ENCODE data around the gene GABARAP.

Gene GABARAP

DNA sequence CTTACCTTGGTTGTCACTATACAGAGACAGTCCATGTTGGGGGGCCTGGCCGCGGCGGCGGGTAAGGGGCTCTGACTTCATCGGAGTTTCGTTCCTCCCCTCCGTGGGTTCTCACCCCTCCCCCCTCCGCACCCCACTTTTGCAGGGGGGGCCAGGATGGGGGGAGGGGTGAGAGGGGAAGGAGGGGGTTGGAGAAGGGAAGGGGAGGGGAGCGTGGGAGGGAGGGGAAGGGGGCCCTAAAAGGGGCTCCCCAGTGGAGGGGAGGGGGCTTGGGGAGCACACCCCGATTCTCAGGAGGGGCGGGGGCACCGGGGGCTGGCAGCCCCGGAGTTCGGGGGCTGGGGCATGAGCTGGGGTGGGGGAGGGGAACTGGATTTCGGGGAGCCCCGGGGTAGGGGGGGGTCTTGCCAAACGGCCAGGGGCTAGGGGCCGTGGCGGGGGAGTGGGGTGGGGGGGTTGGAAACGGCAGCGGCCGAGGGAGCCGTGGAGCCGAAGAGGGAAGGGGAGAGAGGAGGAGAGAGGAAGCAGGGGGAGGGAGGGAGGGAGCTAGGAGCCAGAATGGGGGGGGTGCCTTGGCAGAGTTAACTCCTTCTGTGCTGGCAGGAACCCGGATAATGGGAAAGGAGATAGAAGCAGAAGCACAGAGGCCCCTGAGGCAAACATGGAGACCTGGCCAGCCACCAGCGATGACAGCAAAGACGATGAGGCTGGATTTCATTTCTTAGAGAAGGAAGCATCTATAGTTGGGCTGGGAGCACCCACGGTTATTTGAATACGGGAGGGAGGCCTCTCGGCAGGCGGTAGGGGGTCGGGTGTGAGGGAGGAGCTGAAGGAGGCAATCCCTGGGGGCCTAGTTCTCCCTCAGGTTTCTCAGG is 24.9 kb downstream of the GABARAP start:
- ChIA-PET POLR2A (ENCODE audit: low non-redundant PET) (no interaction called here), CTCF (no interaction called here)
- peak overlapping the region; percentile 99 for H3K27ac ChIP-seq
- TF ChIP-seq, protein P1, sequence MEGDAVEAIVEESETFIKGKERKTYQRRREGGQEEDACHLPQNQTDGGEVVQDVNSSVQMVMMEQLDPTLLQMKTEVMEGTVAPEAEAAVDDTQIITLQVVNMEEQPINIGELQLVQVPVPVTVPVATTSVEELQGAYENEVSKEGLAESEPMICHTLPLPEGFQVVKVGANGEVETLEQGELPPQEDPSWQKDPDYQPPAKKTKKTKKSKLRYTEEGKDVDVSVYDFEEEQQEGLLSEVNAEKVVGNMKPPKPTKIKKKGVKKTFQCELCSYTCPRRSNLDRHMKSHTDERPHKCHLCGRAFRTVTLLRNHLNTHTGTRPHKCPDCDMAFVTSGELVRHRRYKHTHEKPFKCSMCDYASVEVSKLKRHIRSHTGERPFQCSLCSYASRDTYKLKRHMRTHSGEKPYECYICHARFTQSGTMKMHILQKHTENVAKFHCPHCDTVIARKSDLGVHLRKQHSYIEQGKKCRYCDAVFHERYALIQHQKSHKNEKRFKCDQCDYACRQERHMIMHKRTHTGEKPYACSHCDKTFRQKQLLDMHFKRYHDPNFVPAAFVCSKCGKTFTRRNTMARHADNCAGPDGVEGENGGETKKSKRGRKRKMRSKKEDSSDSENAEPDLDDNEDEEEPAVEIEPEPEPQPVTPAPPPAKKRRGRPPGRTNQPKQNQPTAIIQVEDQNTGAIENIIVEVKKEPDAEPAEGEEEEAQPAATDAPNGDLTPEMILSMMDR (conservative IDR thresholded peaks at IDR 0.05; ENCODE audit: low read depth), result no peak
- no peak for DNase-seq (ENCODE audit: low spot score)

DNA sequence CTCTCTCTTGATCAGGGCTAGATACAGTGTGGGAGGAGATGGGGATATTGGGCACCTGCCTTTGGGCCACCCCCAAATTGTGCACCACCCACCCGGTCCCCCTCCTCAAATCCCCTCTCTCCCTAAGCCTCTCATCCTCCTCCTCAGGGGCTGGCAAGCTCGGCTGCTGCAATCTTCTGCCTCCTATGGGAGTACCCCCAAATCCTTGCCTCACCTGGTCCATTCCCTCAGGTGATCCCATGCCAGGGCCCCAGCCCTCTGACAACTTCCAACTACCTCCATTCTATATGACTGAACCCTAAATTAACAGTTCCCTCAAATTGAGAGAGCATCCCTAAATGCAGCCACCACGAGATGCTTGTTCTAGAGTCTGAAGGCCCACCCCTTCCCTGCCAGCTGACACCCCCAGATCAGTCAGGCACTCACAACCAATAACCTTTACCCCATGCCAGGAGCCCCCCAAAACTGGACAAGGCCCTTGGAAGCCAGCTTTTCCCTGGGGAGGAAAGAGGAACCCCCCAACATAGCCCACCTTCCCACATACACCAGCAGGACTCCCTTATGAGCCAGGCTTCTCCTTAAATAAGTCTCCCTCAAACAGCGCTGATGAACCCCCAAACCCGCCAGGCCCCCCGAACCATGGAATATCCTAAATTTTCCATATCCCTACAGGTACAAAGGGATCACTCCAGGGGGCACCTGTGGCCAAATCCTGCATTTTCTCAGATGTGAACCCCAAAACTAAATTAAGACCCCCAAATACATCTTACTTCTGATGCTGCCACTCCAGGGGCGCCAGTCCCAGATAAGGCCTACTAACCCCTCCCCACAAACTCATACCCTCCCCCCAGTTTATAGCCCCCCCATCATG is 25.8 kb downstream of the GABARAP start:
- TF ChIP-seq, protein P1 (conservative IDR thresholded peaks at IDR 0.05; ENCODE audit: low read depth), result no peak
- ChIA-PET POLR2A (ENCODE audit: low non-redundant PET) (no interaction called here), CTCF (interaction anchor here (0.6 to 1.4 kb wide), 2 partner anchors 8 to 171 kb away, joined by 3 to 4 read pairs; no protein-coding TSS in a partner anchor)
- DNase-seq (ENCODE audit: low spot score), result no peak
- peak overlapping the region; percentile 99 for H3K27ac ChIP-seq

DNA sequence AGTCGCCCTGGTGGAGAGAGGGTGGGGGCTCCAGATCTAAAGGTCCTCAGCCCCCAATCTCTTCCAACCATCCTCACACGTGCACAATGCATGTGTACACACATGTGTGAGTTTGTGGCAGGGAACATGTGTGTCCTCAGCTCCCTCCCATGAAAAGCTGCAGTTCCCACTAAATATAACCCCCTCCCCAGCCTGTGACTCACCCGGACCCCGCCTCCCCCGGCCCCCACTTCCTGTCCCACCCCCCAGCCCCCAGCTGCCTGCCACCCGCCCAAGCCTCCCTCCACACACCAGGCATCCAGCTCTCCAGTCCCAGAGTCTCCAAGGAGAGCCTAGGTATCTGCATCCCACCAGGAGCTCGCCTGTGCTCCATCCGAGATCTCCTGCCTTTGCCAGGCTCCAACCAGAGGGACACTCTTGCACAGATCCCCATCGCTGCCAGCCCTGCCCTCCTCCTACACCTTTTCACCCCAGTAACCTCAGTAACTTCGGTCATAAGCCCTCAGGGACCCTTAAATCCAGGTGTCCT is 26.5 kb downstream of the GABARAP start:
- ChIA-PET POLR2A (ENCODE audit: low non-redundant PET) (no interaction called here), CTCF (interaction anchor here (1.4 kb wide), 1 partner anchor 170 kb away, joined by 4 read pairs; no protein-coding TSS in a partner anchor)
- DNase-seq (ENCODE audit: low spot score), result no peak
- H3K27ac ChIP-seq, result peak overlapping the region; percentile 99
- TF ChIP-seq, protein P1 (conservative IDR thresholded peaks at IDR 0.05; ENCODE audit: low read depth), result no peak

DNA sequence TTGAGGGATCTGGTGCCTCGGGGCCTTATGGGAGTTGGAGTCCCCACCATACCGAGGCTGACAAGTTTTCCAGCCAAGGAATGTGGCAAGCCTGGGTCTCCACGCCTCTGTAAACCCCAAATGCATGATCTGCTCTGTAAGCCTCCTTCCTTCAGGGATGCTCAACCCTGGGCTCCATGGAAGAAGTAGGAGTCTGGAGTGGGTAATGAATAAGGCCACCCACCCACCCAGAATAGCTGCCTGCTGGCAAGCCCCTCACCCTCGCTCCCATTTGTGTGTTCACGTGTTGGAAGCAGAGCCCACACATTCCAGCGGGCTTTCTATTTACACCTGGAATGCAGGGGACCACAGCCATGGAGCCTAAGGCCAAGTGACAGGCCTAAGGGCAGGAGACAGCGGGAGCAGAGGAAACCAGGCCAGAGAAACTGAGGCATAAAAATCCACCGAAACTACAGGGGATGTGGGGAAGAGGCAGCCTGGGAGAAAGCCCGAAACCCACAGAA is 27.1 kb downstream of the GABARAP start:
- TF ChIP-seq, protein P1 (conservative IDR thresholded peaks at IDR 0.05; ENCODE audit: low read depth), result no peak
- peak; percentile 94 for DNase-seq (ENCODE audit: low spot score)
- ChIA-PET POLR2A (ENCODE audit: low non-redundant PET) (no interaction called here), CTCF (interaction anchor here (0.6 to 1.4 kb wide), 2 partner anchors 102 to 169 kb away, joined by 3 to 4 read pairs; no protein-coding TSS in a partner anchor)
- H3K27ac ChIP-seq, result peak overlapping the region; percentile 99

DNA sequence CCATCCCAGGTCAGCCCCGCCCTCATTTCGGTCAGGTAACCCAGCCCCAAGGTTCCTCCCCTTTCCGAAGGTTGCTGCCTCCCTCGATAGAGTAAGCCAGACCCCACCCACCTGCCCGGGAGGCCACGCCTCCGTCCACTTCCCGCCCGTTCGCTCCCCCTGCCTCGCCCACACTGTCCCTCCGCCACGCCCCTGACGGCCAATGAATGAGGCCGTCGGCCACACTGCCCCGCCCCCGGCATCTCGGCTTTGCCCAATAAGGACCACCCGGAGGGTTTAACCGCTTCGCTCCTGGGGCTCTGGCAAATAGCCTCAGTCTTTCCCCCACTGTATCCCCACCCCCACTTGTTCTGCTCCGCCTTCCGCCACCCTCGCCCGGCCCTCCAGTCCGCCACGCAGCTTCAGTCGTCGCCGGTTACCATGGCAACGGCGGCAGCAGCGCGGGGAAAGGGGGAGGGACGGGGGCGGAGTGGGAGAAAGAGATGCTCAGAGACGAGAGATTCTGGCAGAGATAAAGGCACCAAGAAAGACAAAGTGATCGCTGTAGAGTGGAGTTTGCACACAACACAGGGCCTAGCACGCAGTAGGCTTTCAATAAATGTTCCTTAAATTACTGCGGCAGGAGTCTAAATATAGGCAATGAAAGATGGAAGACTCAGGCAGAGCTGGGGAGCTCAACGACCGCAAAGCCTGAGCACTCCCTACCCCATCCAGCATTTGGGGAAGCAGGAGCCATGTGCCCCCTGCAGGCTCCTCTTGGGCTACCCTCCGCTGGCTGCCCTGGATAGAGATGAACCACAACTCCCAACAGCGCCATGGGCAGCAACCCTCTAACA is 27.7 kb downstream of the GABARAP start:
- TF ChIP-seq, protein P1 (conservative IDR thresholded peaks at IDR 0.05; ENCODE audit: low read depth), result peak; percentile 60
- peak; percentile 98 for DNase-seq (ENCODE audit: low spot score)
- peak overlapping the region; percentile 99 for H3K27ac ChIP-seq
- ChIA-PET POLR2A (ENCODE audit: low non-redundant PET) (no interaction called here), CTCF (interaction anchor here (0.6 kb wide), 1 partner anchor 101 kb away, joined by 3 read pairs; no protein-coding TSS in a partner anchor)

Data from RWPE1 (cell line).